ENCODE results near the gene SEMA6D. TPM values are rescaled to one million over a fixed set of nuclear protein-coding genes. Genes with fewer than 3 reads are reported as not detected.

The SEMA6D gene
- total RNA-seq, 4 donors from 2014 or later = 6.3 to 22.0 (median 13.4) TPM

GRCh38 chr15:47716516-47716915 is 789 bp upstream of the SEMA6D start:
- peaks cover 25% of the 10 kb centered on the region for H3K4me1 ChIP-seq

GRCh38 chr15:47718497-47719437 is 1.5 kb downstream of the SEMA6D start:
- Histone ChIP-seq H3K9me3 (no peaks in the 10 kb centered on the region), H3K27ac (peak overlapping the region; percentile 69), H3K27me3 (peaks cover 22% of the 10 kb centered on the region), H3K36me3 (no peaks in the 10 kb centered on the region), H3K4me1 (peaks cover 25% of the 10 kb centered on the region), H3K4me3 (peak overlapping the region; percentile 72)
- no peak for DNase-seq (ENCODE audit: low spot score in 2 of 2)
- 6% methylated on average over 33 of the region's 48 CpGs for WGBS
- TF ChIP-seq POLR2AphosphoS5 (IDR thresholded peaks at IDR 0.05) (no peak), CTCF (IDR thresholded peaks at IDR 0.05) (no peak), POLR2A (IDR thresholded peaks at IDR 0.05) (no peak), EP300 (IDR thresholded peaks at IDR 0.05) (no peak)

More at GRCh38 chr15:47716516-47716915, 789 bp upstream of the SEMA6D start:
- 39% methylated on average over 2 of the region's 2 CpGs for WGBS
- no peak overlapping the region for H3K27ac ChIP-seq
- no peaks in the 10 kb centered on the region for H3K9me3 ChIP-seq
- TF ChIP-seq POLR2AphosphoS5 (IDR thresholded peaks at IDR 0.05) = no peak
- no peak for TF ChIP-seq CTCF (IDR thresholded peaks at IDR 0.05)
- no peak for TF ChIP-seq POLR2A (IDR thresholded peaks at IDR 0.05)
- no peak for TF ChIP-seq EP300 (IDR thresholded peaks at IDR 0.05)
- DNase-seq (ENCODE audit: low spot score in 2 of 2) = no peak
- H3K27me3 ChIP-seq = peaks cover 25% of the 10 kb centered on the region
- peak overlapping the region; percentile 72 for H3K4me3 ChIP-seq
- no peaks in the 10 kb centered on the region for H3K36me3 ChIP-seq

GRCh38 chr15:47719730-47720129 is 2.4 kb downstream of the SEMA6D start:
- Histone ChIP-seq H3K4me1 (peaks cover 25% of the 10 kb centered on the region), H3K27ac (no peak overlapping the region), H3K36me3 (no peaks in the 10 kb centered on the region), H3K9me3 (no peaks in the 10 kb centered on the region), H3K4me3 (no peak overlapping the region), H3K27me3 (peaks cover 19% of the 10 kb centered on the region)
- TF ChIP-seq EP300 (IDR thresholded peaks at IDR 0.05) (no peak), POLR2AphosphoS5 (IDR thresholded peaks at IDR 0.05) (no peak), CTCF (IDR thresholded peaks at IDR 0.05) (no peak), POLR2A (IDR thresholded peaks at IDR 0.05) (no peak)
- no peak for DNase-seq (ENCODE audit: low spot score in 2 of 2)

GRCh38 chr15:47720555-47720954 is 3.2 kb downstream of the SEMA6D start:
- no peak for TF ChIP-seq CTCF (IDR thresholded peaks at IDR 0.05)

GRCh38 chr15:47721676-47722075 is 4.4 kb downstream of the SEMA6D start:
- no peak overlapping the region for H3K4me3 ChIP-seq
- peaks cover 24% of the 10 kb centered on the region for H3K4me1 ChIP-seq
- no peak for DNase-seq (ENCODE audit: low spot score in 2 of 2)
- no peak overlapping the region for H3K27ac ChIP-seq
- H3K36me3 ChIP-seq = no peaks in the 10 kb centered on the region
- TF ChIP-seq POLR2A (IDR thresholded peaks at IDR 0.05) (no peak), EP300 (IDR thresholded peaks at IDR 0.05) (no peak), CTCF (IDR thresholded peaks at IDR 0.05) (no peak), POLR2AphosphoS5 (IDR thresholded peaks at IDR 0.05) (no peak)
- WGBS = 71% methylated on average over 4 of the region's 4 CpGs
- peaks cover 16% of the 10 kb centered on the region for H3K27me3 ChIP-seq
- no peaks in the 10 kb centered on the region for H3K9me3 ChIP-seq

More at GRCh38 chr15:47720555-47720954, 3.2 kb downstream of the SEMA6D start:
- no peak overlapping the region for H3K27ac ChIP-seq
- no peak for DNase-seq (ENCODE audit: low spot score in 2 of 2)
- peaks cover 28% of the 10 kb centered on the region for H3K4me1 ChIP-seq
- H3K4me3 ChIP-seq = no peak overlapping the region
- H3K27me3 ChIP-seq = peaks cover 16% of the 10 kb centered on the region
- H3K36me3 ChIP-seq = no peaks in the 10 kb centered on the region
- WGBS = 78% methylated on average over 4 of the region's 4 CpGs
- H3K9me3 ChIP-seq = no peaks in the 10 kb centered on the region

Data from suprapubic skin (tissue), 4 donors.